Omental fat pad (tissue), 4 donors: ENCODE results near the gene MYT1. TPM values are rescaled to one million over a fixed set of nuclear protein-coding genes. Genes with fewer than 3 reads are reported as not detected.

Experiments used
- ATAC-seq: fragments of 150-250 bp; one replicate; pipeline ENCODE4 v1.9.1; 2016; ENCODE audit warnings: mild to moderate bottlenecking, moderate library complexity; ENCODE audit not compliant: low FRiP score
- DNase-seq: peaks from one replicate; pipeline ENCODE4 v3.0.0-alpha.2; 2019; ENCODE audit warnings: low spot score
- CTCF ChIP-seq, 3 donors: fragments of 450-650 bp; IDR thresholded peaks; one replicate each; pipeline ENCODE4 v1.5.1; 2016 to 2017; ENCODE audit warnings: antibody characterized with exemption in 3 of 3, mild to moderate bottlenecking in 3 of 3, moderate library complexity in 2 of 3
- total RNA-seq, 4 donors: library from RNA; depleted of rRNA; stranded (reverse); fragments of >200 nt; gene quantifications; one replicate each; pipeline ENCODE4 v1.1.0, GENCODE V29; 2016

The MYT1 gene
- total RNA-seq, 4 donors from 2014 or later, result not detected

- no peak for DNase-seq
- no peak for TF ChIP-seq CTCF (IDR thresholded peaks at IDR 0.05)
- no peak for ATAC-seq
Observed at GRCh38 chr20:64196309-64196708, 32.1 kb downstream of the MYT1 start.

GRCh38 chr20:64196847-64197306, 32.6 kb downstream of the MYT1 start:
- TF ChIP-seq CTCF (IDR thresholded peaks at IDR 0.05), result no peak
- ATAC-seq (no peak), DNase-seq (no peak)

GRCh38 chr20:64198347-64198746, 34.1 kb downstream of the MYT1 start:
- ATAC-seq (no peak), DNase-seq (no peak)
- no peak for TF ChIP-seq CTCF (IDR thresholded peaks at IDR 0.05)

- ATAC-seq (no peak), DNase-seq (no peak)
- TF ChIP-seq CTCF (IDR thresholded peaks at IDR 0.05), result no peak
Observed at GRCh38 chr20:64199395-64199794, 35.1 kb downstream of the MYT1 start.

- TF ChIP-seq CTCF (IDR thresholded peaks at IDR 0.05), result no peak
- no peak for DNase-seq
- no peak for ATAC-seq
Observed at GRCh38 chr20:64200740-64201139, 36.5 kb downstream of the MYT1 start.

GRCh38 chr20:64201653-64202052, 37.4 kb downstream of the MYT1 start:
- no peak for TF ChIP-seq CTCF (IDR thresholded peaks at IDR 0.05)
- no peak for DNase-seq
- ATAC-seq, result no peak

GRCh38 chr20:64203037-64203777, 39.0 kb downstream of the MYT1 start:
- ATAC-seq, result no peak
- no peak for DNase-seq
- no peak for TF ChIP-seq CTCF (IDR thresholded peaks at IDR 0.05)
